Activated CD4-positive, alpha-beta T cell treated with anti-CD3 and anti-CD28 coated beads, Interleukin-2, amount 50 U/mL, for 16 hours (primary cell): Measurements from ENCODE around the gene GNL2.

Source experiments
- DNase-seq: peaks from one replicate; pipeline ENCODE4 v3.0.0-alpha.2; 2020

GNL2 gene

GRCh38 chr1:37595440-37596181, at the start of gene GNL2:
GNL2 (minus strand) TSS chr1:37595937; CDS start chr1:37595822, 115 bp downstream.
- DNase-seq = peak; percentile 98

GRCh38 chr1:37641059-37641458, 45.3 kb upstream of the GNL2 start:
- DNase-seq = no peak

- DNase-seq = no peak
Observed at GRCh38 chr1:37636435-37636834, 40.7 kb upstream of the GNL2 start.

GRCh38 chr1:37634992-37635902, 39.5 kb upstream of the GNL2 start:
- no peak for DNase-seq

GRCh38 chr1:37634244-37634991, 38.7 kb upstream of the GNL2 start, which contains the start of gene RSPO1:
RSPO1 (minus strand) TSS chr1:37634892; CDS start chr1:37629661, 5,231 bp downstream.
- no peak for DNase-seq

GRCh38 chr1:37633938-37634243, 38.2 kb upstream of the GNL2 start:
- DNase-seq = no peak

- DNase-seq = no peak
Observed at GRCh38 chr1:37633040-37633937, 37.6 kb upstream of the GNL2 start.

- no peak for DNase-seq
Observed at GRCh38 chr1:37631036-37631435, 35.3 kb upstream of the GNL2 start.

- no peak for DNase-seq
Observed at GRCh38 chr1:37630426-37631028, 34.8 kb upstream of the GNL2 start.

- DNase-seq = no peak
Observed at GRCh38 chr1:37629726-37630425, 34.1 kb upstream of the GNL2 start.

GRCh38 chr1:37629008-37629407, 33.3 kb upstream of the GNL2 start:
- DNase-seq = no peak

- no peak for DNase-seq
Observed at GRCh38 chr1:37628026-37628556, 32.4 kb upstream of the GNL2 start.

GRCh38 chr1:37622131-37622530, 26.4 kb upstream of the GNL2 start:
- DNase-seq = no peak

- no peak for DNase-seq
Observed at GRCh38 chr1:37621326-37621870, 25.7 kb upstream of the GNL2 start.

GRCh38 chr1:37620707-37621106, 25.0 kb upstream of the GNL2 start:
- DNase-seq = no peak

- DNase-seq = no peak
Observed at GRCh38 chr1:37616330-37616729, 20.6 kb upstream of the GNL2 start.

GRCh38 chr1:37614105-37614504, 18.4 kb upstream of the GNL2 start:
- no peak for DNase-seq

- DNase-seq = no peak
Observed at GRCh38 chr1:37612186-37612585, 16.4 kb upstream of the GNL2 start.

- no peak for DNase-seq
Observed at GRCh38 chr1:37609994-37610393, 14.3 kb upstream of the GNL2 start.

GRCh38 chr1:37609002-37609401, 13.3 kb upstream of the GNL2 start:
- DNase-seq = no peak
